A673 (cell line): ENCODE results near the gene SERINC5. TPM values are rescaled to one million over a fixed set of nuclear protein-coding genes. Genes with fewer than 3 reads are reported as not detected.

Source experiments
- BruUV-seq: library from RNA; stranded (reverse); fragments of 400-500 nt; replicated peaks from 2 replicates; lab custom pipeline; 2021; lab: Mats Ljungman, UMichigan
- CTCF ChIA-PET: fragments of 300-600 bp; sonication (Branson Sonifier 250); formaldehyde crosslinking; loops from one replicate; lab custom pipeline; 2022; ENCODE audit warnings: antibody characterized with exemption; lab: Charles Lee
- POLR2A ChIA-PET: fragments of 300-600 bp; sonication (Branson Sonifier 250); formaldehyde crosslinking; loops from one replicate; lab custom pipeline; 2022; ENCODE audit warnings: antibody characterized with exemption; ENCODE audit not compliant: low non-redundant PET; lab: Charles Lee
- DNase-seq: peaks from one replicate; pipeline ENCODE4 v3.0.0-alpha.2; 2015; ENCODE audit warnings: low spot score
- H3K27ac ChIP-seq: fragments of 200-600 bp; sonication (generic); 2 replicates; pipeline ENCODE4 v1.5.1; 2016; ENCODE audit warnings: mixed run types, low read depth, mild to moderate bottlenecking, mixed read lengths, antibody characterized with exemption, low read length; ENCODE audit not compliant: poor library complexity, severe bottlenecking
- H3K27me3 ChIP-seq: fragments of 200-600 bp; sonication (generic); replicated peaks from 2 replicates; pipeline ENCODE4 v1.6.1; 2017; ENCODE audit warnings: mixed run types, low read depth, mild to moderate bottlenecking, mixed read lengths, antibody characterized with exemption, low read length; ENCODE audit not compliant: insufficient read depth, poor library complexity
- H3K36me3 ChIP-seq: fragments of 200-600 bp; sonication (generic); 2 replicates; pipeline ENCODE4 v1.6.1; 2016; ENCODE audit warnings: mixed run types, mild to moderate bottlenecking, mixed read lengths, antibody characterized with exemption, low read length; ENCODE audit not compliant: insufficient read depth, poor library complexity, severe bottlenecking
- H3K4me1 ChIP-seq: fragments of 200-600 bp; sonication (generic); 2 replicates; pipeline ENCODE4 v1.6.1; 2017; ENCODE audit warnings: mixed run types, mild to moderate bottlenecking, mixed read lengths, antibody characterized with exemption, low read length; ENCODE audit not compliant: insufficient read depth, poor library complexity, severe bottlenecking
- H3K4me3 ChIP-seq: fragments of 200-600 bp; sonication (generic); 2 replicates; pipeline ENCODE4 v1.5.1; 2016; ENCODE audit warnings: low read depth, mixed run types, mild to moderate bottlenecking, mixed read lengths, low read length; ENCODE audit not compliant: poor library complexity, severe bottlenecking
- H3K9me3 ChIP-seq: fragments of 200-600 bp; sonication (generic); 2 replicates; pipeline ENCODE4 v1.6.1; 2016; ENCODE audit warnings: mixed run types, low read depth, mild to moderate bottlenecking, mixed read lengths, antibody characterized with exemption, low read length; ENCODE audit not compliant: poor library complexity, severe bottlenecking
- EZH2 ChIP-seq: fragments of 200-600 bp; sonication (generic); IDR thresholded peaks from 2 replicates; pipeline ENCODE4 v1.6.1; 2017; ENCODE audit warnings: borderline replicate concordance, low read depth, mild to moderate bottlenecking, mixed read lengths, antibody characterized with exemption, low read length; ENCODE audit not compliant: poor library complexity, severe bottlenecking
- intact Hi-C: fragments of 100-400 bp; cut with micrococcal nuclease; formaldehyde crosslinking; loops from one replicate; pipeline ENCODE4 v1.10.0; 2022; ENCODE audit not compliant: unreplicated experiment
- total RNA-seq: library from RNA; stranded (reverse); gene quantifications from 2 replicates; pipeline ENCODE4 v1.2.3, GENCODE V29; 2021
- TF ChIP-seq, protein P1 (sequence below): fragments of 300-800, 200-600 bp; sonication (generic); conservative IDR thresholded peaks from 2 replicates; pipeline ENCODE4 v1.5.1; 2017; ENCODE audit warnings: low read depth, mild to moderate bottlenecking, antibody characterized with exemption, low read length, moderate library complexity, mixed read lengths

The SERINC5 gene
- total RNA-seq, 1 experiment from 2014 or later = 20.6 TPM

DNA sequence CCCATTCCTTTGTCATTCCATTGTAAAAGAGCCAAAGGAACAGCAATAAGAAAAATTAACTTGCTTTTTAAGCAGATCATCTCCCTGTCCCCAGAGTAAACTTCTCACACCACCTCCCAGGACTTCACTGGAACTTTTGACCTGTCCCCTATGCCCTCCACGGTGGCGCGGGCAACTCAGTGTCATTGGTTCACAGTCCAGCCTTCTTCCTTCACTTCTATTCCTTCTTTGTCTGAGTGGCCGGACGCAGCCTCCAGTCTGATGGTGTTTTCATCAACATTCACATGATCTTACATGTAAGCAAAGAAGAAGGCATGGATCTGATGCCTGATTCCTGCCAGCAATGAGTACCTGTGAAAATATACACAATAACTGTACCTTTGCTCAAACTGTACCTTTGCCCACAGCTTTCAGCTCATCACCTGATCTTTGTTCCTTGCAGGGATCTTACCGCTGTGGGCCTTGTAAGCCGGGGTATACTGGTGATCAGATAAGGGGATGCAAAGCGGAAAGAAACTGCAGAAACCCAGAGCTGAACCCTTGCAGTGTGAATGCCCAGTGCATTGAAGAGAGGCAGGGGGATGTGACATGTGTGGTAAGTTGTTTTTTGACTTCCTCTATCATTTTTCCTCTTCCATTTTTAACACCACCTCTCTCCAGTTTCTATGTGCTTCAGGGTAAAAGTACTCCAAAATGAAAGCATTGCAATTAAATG, 188.2 kb downstream of the SERINC5 start:
- no peak overlapping the region for H3K27ac ChIP-seq
- BruUV-seq = no TSS peak
- ChIA-PET POLR2A (no interaction called here), CTCF (no interaction called here)
- peaks cover 17% of the 10 kb centered on the region for H3K4me1 ChIP-seq
- H3K36me3 ChIP-seq = no peaks in the 10 kb centered on the region
- H3K4me3 ChIP-seq = no peak overlapping the region
- DNase-seq = no peak
- TF ChIP-seq EZH2 = no peak
- TF ChIP-seq, protein P1, sequence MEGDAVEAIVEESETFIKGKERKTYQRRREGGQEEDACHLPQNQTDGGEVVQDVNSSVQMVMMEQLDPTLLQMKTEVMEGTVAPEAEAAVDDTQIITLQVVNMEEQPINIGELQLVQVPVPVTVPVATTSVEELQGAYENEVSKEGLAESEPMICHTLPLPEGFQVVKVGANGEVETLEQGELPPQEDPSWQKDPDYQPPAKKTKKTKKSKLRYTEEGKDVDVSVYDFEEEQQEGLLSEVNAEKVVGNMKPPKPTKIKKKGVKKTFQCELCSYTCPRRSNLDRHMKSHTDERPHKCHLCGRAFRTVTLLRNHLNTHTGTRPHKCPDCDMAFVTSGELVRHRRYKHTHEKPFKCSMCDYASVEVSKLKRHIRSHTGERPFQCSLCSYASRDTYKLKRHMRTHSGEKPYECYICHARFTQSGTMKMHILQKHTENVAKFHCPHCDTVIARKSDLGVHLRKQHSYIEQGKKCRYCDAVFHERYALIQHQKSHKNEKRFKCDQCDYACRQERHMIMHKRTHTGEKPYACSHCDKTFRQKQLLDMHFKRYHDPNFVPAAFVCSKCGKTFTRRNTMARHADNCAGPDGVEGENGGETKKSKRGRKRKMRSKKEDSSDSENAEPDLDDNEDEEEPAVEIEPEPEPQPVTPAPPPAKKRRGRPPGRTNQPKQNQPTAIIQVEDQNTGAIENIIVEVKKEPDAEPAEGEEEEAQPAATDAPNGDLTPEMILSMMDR = no peak
- intact Hi-C loops = no loop called here
- no peaks in the 10 kb centered on the region for H3K27me3 ChIP-seq
- no peaks in the 10 kb centered on the region for H3K9me3 ChIP-seq

DNA sequence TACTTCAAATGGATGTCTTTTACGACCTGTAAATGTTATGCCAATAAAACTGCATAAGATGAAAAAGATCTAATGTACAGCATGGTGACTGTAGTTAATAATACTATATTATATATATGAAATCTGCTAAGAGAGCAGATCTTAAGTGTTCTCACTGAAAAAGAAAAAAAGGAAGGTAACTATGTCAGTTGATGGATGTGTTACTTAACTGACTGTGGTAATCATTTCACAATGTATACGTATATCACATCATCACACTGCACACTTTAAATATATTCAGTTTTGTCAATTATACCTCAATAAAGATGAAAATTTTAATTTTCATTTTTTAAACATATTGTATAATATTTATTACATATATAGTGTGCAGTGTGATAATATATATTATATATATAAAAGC, 188.8 kb downstream of the SERINC5 start:
- H3K36me3 ChIP-seq = no peaks in the 10 kb centered on the region
- no TSS peak for BruUV-seq
- H3K9me3 ChIP-seq = no peaks in the 10 kb centered on the region
- peaks cover 17% of the 10 kb centered on the region for H3K4me1 ChIP-seq
- H3K27me3 ChIP-seq = no peaks in the 10 kb centered on the region
- H3K27ac ChIP-seq = no peak overlapping the region
- CTCF ChIA-PET = no interaction called here
- POLR2A ChIA-PET = no interaction called here
- TF ChIP-seq, protein P1 = no peak
- no peak for TF ChIP-seq EZH2
- intact Hi-C loops = no loop called here
- H3K4me3 ChIP-seq = no peak overlapping the region
- no peak for DNase-seq

DNA sequence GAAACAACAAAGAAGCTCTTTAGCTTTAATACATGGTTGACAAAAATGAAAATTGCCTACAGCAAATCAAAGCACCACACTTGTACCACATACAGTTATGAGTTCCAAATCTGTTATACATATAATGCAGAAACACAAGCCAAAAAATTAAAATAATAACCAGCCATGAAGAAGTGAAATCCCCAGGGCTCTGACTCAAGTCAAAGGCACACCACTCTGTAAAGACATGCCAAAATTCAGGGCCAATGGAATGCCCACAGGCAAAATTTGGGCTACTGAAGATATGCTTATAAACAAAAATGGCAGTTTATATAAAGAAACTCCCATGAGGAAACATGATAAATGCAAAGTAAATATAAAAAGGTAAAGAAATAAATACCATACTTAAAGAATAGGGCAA, 191.7 kb downstream of the SERINC5 start:
- no TSS peak for BruUV-seq
- Histone ChIP-seq H3K36me3 (no peaks in the 10 kb centered on the region), H3K4me1 (peaks cover 4% of the 10 kb centered on the region), H3K9me3 (no peaks in the 10 kb centered on the region), H3K27ac (no peak overlapping the region), H3K4me3 (no peak overlapping the region), H3K27me3 (no peaks in the 10 kb centered on the region)
- no peak for DNase-seq
- CTCF ChIA-PET = no interaction called here
- POLR2A ChIA-PET = no interaction called here
- no peak for TF ChIP-seq EZH2
- TF ChIP-seq, protein P1 = no peak
- intact Hi-C loops = no loop called here

Other genes starting within 250 kb of the SERINC5 start
- gene THBS4, start 220.7 kb downstream of the SERINC5 start, total RNA-seq = 0.43 and 1.6 TPM in 2 replicates
- gene SPZ1, start 64.0 kb upstream of the SERINC5 start, total RNA-seq = not detected in 2 replicates
- 51.2 and 65.7 TPM in 2 replicates for gene ZFYVE16, start 152.0 kb upstream of the SERINC5 start, total RNA-seq
- 4.0 and 4.3 TPM in 2 replicates for gene FAM151B, start 232.1 kb upstream of the SERINC5 start, total RNA-seq